Measurements from ENCODE around the gene SYT8.

GRCh38 chr11:1827931-1828330, 6.9 kb upstream of the SYT8 start:
- TF ChIP-seq CTCF (IDR thresholded peaks at IDR 0.05 in 2 of 3, conservative IDR thresholded peaks at IDR 0.05 in 1 of 3; ENCODE audit: borderline replicate concordance in 1 of 3, insufficient read depth in 1 of 3, low read depth in 2 of 3, low read length in 2 of 3) (no peak), SIN3A (IDR thresholded peaks at IDR 0.05; ENCODE audit: low read depth) (no peak), JUND (IDR thresholded peaks at IDR 0.05) (no peak), ZNF274 (IDR thresholded peaks at IDR 0.05; ENCODE audit: low read depth, low read length) (no peak), POLR2A (IDR thresholded peaks at IDR 0.05; ENCODE audit: borderline replicate concordance, extremely low read depth, insufficient read depth, insufficient read length) (no peak), RAD21 (IDR thresholded peaks at IDR 0.05; ENCODE audit: low read depth) (no peak), ELF1 (IDR thresholded peaks at IDR 0.05; ENCODE audit: borderline replicate concordance, low read depth) (no peak), ZFX (IDR thresholded peaks at IDR 0.05) (no peak), ATF3 (IDR thresholded peaks at IDR 0.05) (no peak), EZH2phosphoT487 (IDR thresholded peaks at IDR 0.05; ENCODE audit: borderline replicate concordance) (no peak)
